Gastrocnemius medialis (tissue), 4 donors: ENCODE results near the gene TNRC18. TPM values are rescaled to one million over a fixed set of nuclear protein-coding genes. Genes with fewer than 3 reads are reported as not detected.

Source experiments
- ATAC-seq, 2 donors: fragments of 150-250 bp; one replicate each; pipeline ENCODE4 v1.9.1; 2016
- DNase-seq, 2 donors: peaks; one replicate each; pipeline ENCODE4 v3.0.0-alpha.2; 2019
- H3K27ac ChIP-seq, 4 donors: fragments of 200-600 bp; sonication (generic); 1 replicate in 1 of 4; 2 replicates in 3 of 4; pipeline ENCODE4 v1.5.1; 2016 to 2018; ENCODE audit warnings: mild to moderate bottlenecking in 2 of 4, moderate library complexity in 1 of 4
- H3K27me3 ChIP-seq, 3 donors: fragments of 200-600 bp; sonication (generic) in 2 of 3; 1 replicate in 1 of 3; 2 replicates in 2 of 3; pipeline versions ENCODE4 v1.5.1 to v1.6.0; 2016 to 2019; ENCODE audit warnings: mild to moderate bottlenecking in 1 of 3, moderate library complexity in 1 of 3
- H3K36me3 ChIP-seq, 2 donors: fragments of 200-600 bp; sonication (generic) in 1 of 2; one replicate each; pipeline ENCODE4 v1.5.1; 2017 to 2018
- H3K4me1 ChIP-seq, 2 donors: fragments of 200-600 bp; sonication (generic) in 1 of 2; one replicate each; pipeline ENCODE4 v1.5.1; 2016 to 2017; ENCODE audit warnings: mild to moderate bottlenecking in 2 of 2
- H3K4me3 ChIP-seq, 4 donors: fragments of 200-600 bp; sonication (generic) in 3 of 4; 1 replicate in 1 of 4; 2 replicates in 3 of 4; pipeline ENCODE4 v1.5.1; 2016 to 2019; ENCODE audit warnings: mild to moderate bottlenecking in 2 of 4
- H3K9me3 ChIP-seq, 3 donors: fragments of 200-600 bp; sonication (generic) in 2 of 3; 1 replicate in 1 of 3; 2 replicates in 2 of 3; pipeline ENCODE4 v1.5.1; 2016 to 2019
- POLR2A ChIP-seq, 2 donors: fragments of 450-650 bp; IDR thresholded peaks; one replicate each; pipeline ENCODE4 v1.6.1; 2017; ENCODE audit warnings: antibody characterized with exemption in 2 of 2, mild to moderate bottlenecking in 2 of 2, moderate library complexity in 2 of 2
- in situ Hi-C, 4 donors: fragments of 200-750 bp; cut with MboI; loops; one replicate each; pipeline versions ENCODE4 v1.15.0 to v1.8.0; 2017; ENCODE audit warnings: low sequenced_read_pairs in 4 of 4
- intact Hi-C: fragments of 100-400 bp; cut with DNase I; formaldehyde crosslinking; loops from one replicate; pipeline ENCODE4 v1.15.1; 2023; ENCODE audit warnings: low total_unique reads
- total RNA-seq, 4 donors: library from RNA; depleted of rRNA; stranded (reverse); fragments of >200 nt; gene quantifications; one replicate each; pipeline versions ENCODE4 v1.1.0 to v1.2.3, GENCODE V29; 2016
- TF ChIP-seq, protein P1 (sequence below), 5 experiments: fragments of 450-650 bp in 3 of 5; fragments of 200-600 bp in 2 of 5; sonication (generic) in 2 of 5; IDR thresholded peaks in 4 of 5; conservative IDR thresholded peaks in 1 of 5; 1 replicate in 4 of 5; 2 replicates in 1 of 5; pipeline ENCODE4 v1.5.1; 2016 to 2019; ENCODE audit warnings: antibody characterized with exemption in 5 of 5, mild to moderate bottlenecking in 3 of 5, moderate library complexity in 3 of 5

The TNRC18 gene
- total RNA-seq, 4 donors from 2014 or later = 8.7 to 31.2 (median 20.5) TPM

DNA sequence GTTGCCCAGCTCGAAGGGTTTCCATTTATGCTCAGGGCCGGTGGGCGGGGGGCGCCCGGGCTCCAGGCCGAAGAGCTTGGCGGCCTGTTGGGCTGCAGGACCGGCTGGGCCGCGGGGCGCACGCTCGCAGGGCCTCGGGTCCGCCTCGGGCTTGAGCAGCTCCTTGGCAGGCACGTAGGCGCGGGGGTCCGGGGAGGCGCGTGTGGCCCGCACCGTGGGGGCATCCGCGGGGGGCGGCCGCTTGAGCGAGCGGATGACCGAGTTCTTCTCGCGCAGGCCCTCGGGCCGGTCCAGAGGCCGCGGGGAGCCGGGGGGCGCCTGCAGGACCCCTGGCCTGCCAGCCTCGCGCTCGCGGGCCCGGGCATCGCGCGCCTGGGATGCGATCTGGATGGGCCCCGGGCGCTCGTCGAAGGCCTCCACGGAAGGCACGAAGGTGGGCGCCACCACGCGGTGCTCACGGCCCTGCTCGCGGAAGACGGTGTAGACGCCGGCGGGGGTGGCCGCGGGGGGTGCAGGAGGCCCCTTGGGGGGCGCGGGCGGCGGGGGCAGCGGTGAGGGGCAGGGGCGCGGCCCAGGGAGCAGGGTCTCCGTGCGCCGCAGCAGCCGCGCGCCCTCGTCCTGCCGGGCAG, 35.2 kb downstream of the TNRC18 start:
- Histone ChIP-seq H3K27me3 (no peaks in the 10 kb centered on the region), H3K4me3 (no peak overlapping the region), H3K4me1 (peaks cover 4 to 10% of the 10 kb centered on the region in 2 donors), H3K9me3 (no peaks in the 10 kb centered on the region), H3K36me3 (peaks cover 0 to 37% of the 10 kb centered on the region in 2 donors), H3K27ac (no peak overlapping the region)
- no peak for DNase-seq
- no peak for ATAC-seq
- TF ChIP-seq POLR2A (IDR thresholded peaks at IDR 0.05) = no peak
- TF ChIP-seq, protein P1, sequence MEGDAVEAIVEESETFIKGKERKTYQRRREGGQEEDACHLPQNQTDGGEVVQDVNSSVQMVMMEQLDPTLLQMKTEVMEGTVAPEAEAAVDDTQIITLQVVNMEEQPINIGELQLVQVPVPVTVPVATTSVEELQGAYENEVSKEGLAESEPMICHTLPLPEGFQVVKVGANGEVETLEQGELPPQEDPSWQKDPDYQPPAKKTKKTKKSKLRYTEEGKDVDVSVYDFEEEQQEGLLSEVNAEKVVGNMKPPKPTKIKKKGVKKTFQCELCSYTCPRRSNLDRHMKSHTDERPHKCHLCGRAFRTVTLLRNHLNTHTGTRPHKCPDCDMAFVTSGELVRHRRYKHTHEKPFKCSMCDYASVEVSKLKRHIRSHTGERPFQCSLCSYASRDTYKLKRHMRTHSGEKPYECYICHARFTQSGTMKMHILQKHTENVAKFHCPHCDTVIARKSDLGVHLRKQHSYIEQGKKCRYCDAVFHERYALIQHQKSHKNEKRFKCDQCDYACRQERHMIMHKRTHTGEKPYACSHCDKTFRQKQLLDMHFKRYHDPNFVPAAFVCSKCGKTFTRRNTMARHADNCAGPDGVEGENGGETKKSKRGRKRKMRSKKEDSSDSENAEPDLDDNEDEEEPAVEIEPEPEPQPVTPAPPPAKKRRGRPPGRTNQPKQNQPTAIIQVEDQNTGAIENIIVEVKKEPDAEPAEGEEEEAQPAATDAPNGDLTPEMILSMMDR (IDR thresholded peaks at IDR 0.05 in 4 of 5, conservative IDR thresholded peaks at IDR 0.05 in 1 of 5) = no peak
- intact Hi-C loops (no loop called here), in situ Hi-C loops (no loop called here)

DNA sequence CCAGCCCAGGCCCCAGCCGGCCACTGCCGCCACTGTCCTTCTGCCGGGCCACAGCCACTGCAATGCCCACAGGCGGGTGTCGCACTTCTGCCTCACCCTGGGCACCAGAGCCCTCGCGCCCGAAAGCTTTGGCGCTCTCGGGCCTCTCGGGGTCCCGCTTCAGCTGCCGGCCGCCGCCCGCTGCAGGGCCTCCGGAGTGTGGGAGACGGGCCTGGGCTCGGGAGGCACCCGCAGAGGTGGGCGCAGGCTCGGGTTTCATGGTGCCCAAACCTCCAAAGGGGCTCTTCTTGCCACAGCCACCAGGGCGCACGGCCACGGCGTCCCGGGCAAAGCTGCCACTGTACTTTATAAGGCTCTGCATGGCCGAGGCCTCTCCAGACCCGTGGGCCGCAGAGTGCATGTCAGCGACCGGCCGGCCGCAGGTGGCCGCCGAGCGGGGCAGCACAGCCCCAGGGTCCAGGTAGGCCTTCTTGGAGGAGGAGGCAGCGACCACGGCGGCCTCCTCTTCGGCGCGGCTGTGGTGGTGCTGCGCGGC, 35.9 kb downstream of the TNRC18 start:
- H3K27ac ChIP-seq = no peak overlapping the region
- H3K36me3 ChIP-seq = peaks cover 0 to 31% of the 10 kb centered on the region in 2 donors
- intact Hi-C loops = no loop called here
- in situ Hi-C loops = no loop called here
- no peak overlapping the region for H3K4me3 ChIP-seq
- no peak for DNase-seq
- H3K27me3 ChIP-seq = no peaks in the 10 kb centered on the region
- no peak for TF ChIP-seq POLR2A (IDR thresholded peaks at IDR 0.05)
- TF ChIP-seq, protein P1 (IDR thresholded peaks at IDR 0.05 in 4 of 5, conservative IDR thresholded peaks at IDR 0.05 in 1 of 5) = no peak
- ATAC-seq = no peak
- H3K4me1 ChIP-seq = peaks cover 10 to 15% of the 10 kb centered on the region in 2 donors
- H3K9me3 ChIP-seq = no peaks in the 10 kb centered on the region

DNA sequence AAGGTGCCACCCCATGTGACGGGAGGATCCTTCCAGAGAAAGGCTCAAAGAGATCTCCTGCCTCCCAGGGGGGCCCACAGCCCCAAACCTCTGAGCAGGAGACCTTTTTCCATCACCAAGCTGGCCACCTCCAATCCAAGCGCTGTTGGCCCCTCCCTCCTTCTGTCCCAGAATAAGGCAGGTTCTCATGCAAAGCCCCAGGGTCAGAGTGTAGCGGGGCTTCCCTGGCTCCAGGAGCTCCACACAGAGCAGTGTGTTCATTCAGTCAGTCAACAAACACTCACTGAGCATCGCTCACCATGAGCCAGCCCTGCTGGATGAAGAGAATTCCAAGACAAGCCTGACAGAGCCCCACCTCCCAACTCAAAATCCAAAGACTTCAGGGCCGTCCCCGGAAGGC, 39.0 kb downstream of the TNRC18 start:
- H3K27ac ChIP-seq = no peak overlapping the region
- in situ Hi-C loops = no loop called here
- DNase-seq (no peak), ATAC-seq (no peak)
- no peak overlapping the region for H3K4me3 ChIP-seq
- peaks cover 18 to 27% of the 10 kb centered on the region in 2 donors for H3K4me1 ChIP-seq
- intact Hi-C loops = no loop called here
- TF ChIP-seq, protein P1 (IDR thresholded peaks at IDR 0.05 in 4 of 5, conservative IDR thresholded peaks at IDR 0.05 in 1 of 5) = no peak
- no peak for TF ChIP-seq POLR2A (IDR thresholded peaks at IDR 0.05)
- H3K36me3 ChIP-seq = peaks cover 0 to 25% of the 10 kb centered on the region in 2 donors
- no peaks in the 10 kb centered on the region for H3K9me3 ChIP-seq
- H3K27me3 ChIP-seq = no peaks in the 10 kb centered on the region

DNA sequence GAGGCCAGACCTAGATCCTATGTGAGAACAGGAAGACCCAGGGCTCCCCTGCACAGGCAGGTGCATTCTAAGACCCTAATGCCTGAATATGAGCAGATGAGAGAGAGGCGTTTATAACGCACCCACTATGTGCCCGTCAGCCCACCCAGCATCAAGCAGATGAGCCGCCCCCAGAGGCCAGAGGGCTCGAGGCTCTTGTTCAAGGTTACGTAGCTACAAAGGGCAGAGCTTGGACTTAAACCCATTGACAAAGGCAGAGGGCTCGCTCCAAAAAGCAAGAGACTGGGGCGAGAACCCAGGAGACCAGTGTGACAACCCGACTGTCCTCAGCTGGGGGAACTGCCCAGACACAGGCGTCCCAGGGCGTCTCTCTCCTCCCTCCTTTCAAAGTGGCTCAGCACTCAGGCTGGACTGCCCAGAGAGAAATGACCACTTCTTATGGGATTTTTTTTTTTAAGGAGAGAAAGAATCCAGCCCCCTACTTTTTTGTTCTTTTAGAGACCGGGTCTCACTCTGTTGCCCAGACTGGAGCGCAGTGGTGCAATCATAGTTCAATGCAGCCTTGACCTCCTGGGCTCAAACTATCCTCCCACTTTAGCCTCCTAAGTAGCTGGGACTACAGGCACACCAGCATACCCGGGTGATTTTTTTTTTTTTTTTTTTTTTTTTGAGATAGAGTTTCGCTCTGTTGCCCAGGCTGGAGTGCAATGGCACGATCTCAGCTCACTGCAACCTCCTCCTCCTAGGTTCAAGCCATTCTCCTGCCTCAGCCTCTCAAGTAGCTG, 40.1 kb downstream of the TNRC18 start:
- TF ChIP-seq POLR2A (IDR thresholded peaks at IDR 0.05) = no peak
- TF ChIP-seq, protein P1 (IDR thresholded peaks at IDR 0.05 in 4 of 5, conservative IDR thresholded peaks at IDR 0.05 in 1 of 5) = no peak
- Histone ChIP-seq H3K9me3 (no peaks in the 10 kb centered on the region), H3K36me3 (peaks cover 0 to 21% of the 10 kb centered on the region in 2 donors), H3K4me3 (no peak overlapping the region), H3K27me3 (no peaks in the 10 kb centered on the region), H3K4me1 (peaks cover 18 to 27% of the 10 kb centered on the region in 2 donors), H3K27ac (no peak overlapping the region)
- DNase-seq (no peak), ATAC-seq (no peak)
- in situ Hi-C loops (no loop called here), intact Hi-C loops (no loop called here)
